RKO (cell line): ENCODE data around the gene FTCDNL1.

ENCODE experiments used
- DNase-seq: peaks from one replicate; pipeline ENCODE4 v3.0.0-alpha.2; 2016; ENCODE audit warnings: low spot score

FTCDNL1 gene

GRCh38 chr2:199742884-199743283 is 108.1 kb downstream of the FTCDNL1 start:
- no peak for DNase-seq

GRCh38 chr2:199740111-199740428 is 110.9 kb downstream of the FTCDNL1 start:
- DNase-seq: no peak

GRCh38 chr2:199739413-199740110 is 111.4 kb downstream of the FTCDNL1 start:
- peak; percentile 23 for DNase-seq

GRCh38 chr2:199738727-199739412 is 112.1 kb downstream of the FTCDNL1 start:
- no peak for DNase-seq

- no peak for DNase-seq
Observed at GRCh38 chr2:199734651-199735050, 116.3 kb downstream of the FTCDNL1 start.

- DNase-seq: no peak
Observed at GRCh38 chr2:199734011-199734410, 117.0 kb downstream of the FTCDNL1 start.

GRCh38 chr2:199727801-199728200 is 123.2 kb downstream of the FTCDNL1 start:
- DNase-seq: no peak

- DNase-seq: no peak
Observed at GRCh38 chr2:199727306-199727705, 123.7 kb downstream of the FTCDNL1 start.

GRCh38 chr2:199718074-199718473 is 132.9 kb downstream of the FTCDNL1 start:
- DNase-seq: no peak

- DNase-seq: no peak
Observed at GRCh38 chr2:199717587-199717907, 133.4 kb downstream of the FTCDNL1 start.

GRCh38 chr2:199716807-199717586 is 134.0 kb downstream of the FTCDNL1 start:
- DNase-seq: peak; percentile 23

- no peak for DNase-seq
Observed at GRCh38 chr2:199713746-199714145, 137.2 kb downstream of the FTCDNL1 start.

GRCh38 chr2:199710551-199710950 is 140.4 kb downstream of the FTCDNL1 start:
- no peak for DNase-seq
